Measurements from ENCODE around the gene GDF15. TPM values are rescaled to one million over a fixed set of nuclear protein-coding genes. Genes with fewer than 3 reads are reported as not detected.
A peak's percentile ranks its signal among the peaks of the same experiment; 100 is the strongest.

GDF15 gene
- total and polyA plus RNA-seq, 4 donors = 0.42 to 11.6 (median 7.2) TPM

DNA sequence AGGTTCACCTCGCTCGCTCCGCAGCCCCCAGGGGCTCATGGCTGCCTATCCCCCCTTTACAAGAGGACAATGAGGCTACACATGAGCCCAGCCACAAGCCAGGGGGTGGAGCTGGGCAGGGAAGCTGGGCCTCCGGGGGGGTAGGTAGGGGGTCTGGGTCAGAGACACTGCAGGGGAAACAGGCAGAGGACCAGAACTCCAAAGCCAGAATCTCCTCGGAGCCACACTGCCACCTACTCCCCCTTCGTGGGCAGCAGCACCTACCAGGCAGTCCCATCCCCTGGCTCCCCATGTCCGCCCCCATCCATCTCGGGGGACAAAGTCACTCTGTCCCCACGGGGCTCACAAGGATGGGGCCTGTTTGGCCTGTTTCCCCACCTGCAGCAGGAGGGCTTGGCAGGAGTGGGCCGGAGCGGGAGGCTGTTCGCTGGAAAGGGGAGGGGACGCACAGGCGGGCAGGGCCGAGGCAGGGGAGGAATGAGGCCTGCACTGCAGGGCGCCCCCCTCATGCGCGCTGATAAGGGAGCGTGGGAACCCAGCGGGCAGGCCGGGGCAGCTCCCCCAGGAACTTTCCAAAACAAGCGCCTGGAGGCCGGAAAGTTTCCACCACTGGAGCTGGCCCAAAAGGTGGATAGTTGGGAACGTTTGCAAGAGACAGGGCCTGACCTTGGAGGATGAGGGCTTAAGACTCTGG, 52.5 kb downstream of the GDF15 start:
- Histone ChIP-seq H3K36me3 (ENCODE audit: control insufficient read depth in 4 of 4, insufficient read depth in 3 of 4, low read depth in 1 of 4, low read length in 3 of 4) (peaks cover 0 to 3% (median under 1%) of the 10 kb centered on the region in 4 donors), H3K4me1 (ENCODE audit: control insufficient read depth in 4 of 4, insufficient read depth in 4 of 4, low read length in 3 of 4) (peaks cover 3 to 26% (median 9%) of the 10 kb centered on the region in 4 donors), H3K9ac (ENCODE audit: low read depth in 1 of 2, low read length in 2 of 2) (no peak overlapping the region), H3K27me3 (ENCODE audit: control insufficient read depth in 4 of 4, insufficient read depth in 4 of 4, low read length in 3 of 4) (no peaks in the 10 kb centered on the region), H3K9me3 (ENCODE audit: control insufficient read depth in 4 of 4, low read length in 3 of 4) (no peaks in the 10 kb centered on the region), H3K27ac (ENCODE audit: low read depth in 1 of 2, low read length in 2 of 2) (peak overlapping the region; percentile 1 to 29), H3K4me3 (ENCODE audit: low read depth in 1 of 3, low read length in 3 of 3) (peak overlapping the region in 1 of 3 donors; percentile 48)
- TF ChIP-seq, protein P1, sequence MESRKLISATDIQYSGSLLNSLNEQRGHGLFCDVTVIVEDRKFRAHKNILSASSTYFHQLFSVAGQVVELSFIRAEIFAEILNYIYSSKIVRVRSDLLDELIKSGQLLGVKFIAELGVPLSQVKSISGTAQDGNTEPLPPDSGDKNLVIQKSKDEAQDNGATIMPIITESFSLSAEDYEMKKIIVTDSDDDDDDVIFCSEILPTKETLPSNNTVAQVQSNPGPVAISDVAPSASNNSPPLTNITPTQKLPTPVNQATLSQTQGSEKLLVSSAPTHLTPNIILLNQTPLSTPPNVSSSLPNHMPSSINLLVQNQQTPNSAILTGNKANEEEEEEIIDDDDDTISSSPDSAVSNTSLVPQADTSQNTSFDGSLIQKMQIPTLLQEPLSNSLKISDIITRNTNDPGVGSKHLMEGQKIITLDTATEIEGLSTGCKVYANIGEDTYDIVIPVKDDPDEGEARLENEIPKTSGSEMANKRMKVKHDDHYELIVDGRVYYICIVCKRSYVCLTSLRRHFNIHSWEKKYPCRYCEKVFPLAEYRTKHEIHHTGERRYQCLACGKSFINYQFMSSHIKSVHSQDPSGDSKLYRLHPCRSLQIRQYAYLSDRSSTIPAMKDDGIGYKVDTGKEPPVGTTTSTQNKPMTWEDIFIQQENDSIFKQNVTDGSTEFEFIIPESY (IDR thresholded peaks at IDR 0.05) = no peak
- TF ChIP-seq NR2F2 (IDR thresholded peaks at IDR 0.05) (peak; percentile 74), FOXA1 (IDR thresholded peaks at IDR 0.05) (no peak), MAX (IDR thresholded peaks at IDR 0.05) (no peak)
- WGBS = 45% methylated on average over 24 of the region's 24 CpGs
- DNase-seq (ENCODE audit: low spot score) = no peak

Small RNA genes within 50 kb of the gene (small RNA-seq; reads per million reads assigned to genes)
- not detected for gene MIR3189

Other genes starting within 250 kb of the GDF15 start
- 10 to 100 TPM in 1 of 2 donors, 1 to 10 TPM in 1; 9.1 to 37.8 TPM for gene PIK3R2, start 233.0 kb upstream of the GDF15 start, total RNA-seq
- 1 to 10 TPM; 1.5 to 6.2 TPM for gene PIK3R2, start 233.0 kb upstream of the GDF15 start, polyA plus RNA-seq
- gene IFI30, start 212.3 kb upstream of the GDF15 start, total RNA-seq = 100 to 1,000 TPM in 1 of 2 donors, 10 to 100 TPM in 1; 60.2 to 129 TPM
- gene IFI30, start 212.3 kb upstream of the GDF15 start, polyA plus RNA-seq = 100 to 1,000 TPM in 1 of 2 donors, 10 to 100 TPM in 1; 89.0 to 130 TPM
- 10 to 100 TPM in 1 of 2 donors, 1 to 10 TPM in 1; 3.6 to 12.1 TPM for gene MPV17L2, start 192.9 kb upstream of the GDF15 start, total RNA-seq
- gene MPV17L2, start 192.9 kb upstream of the GDF15 start, polyA plus RNA-seq = 10 to 100 TPM; 16.1 to 28.0 TPM
- under 1 TPM; 0.33 to 0.84 TPM for gene RAB3A, start 182.1 kb upstream of the GDF15 start, total RNA-seq
- gene RAB3A, start 182.1 kb upstream of the GDF15 start, polyA plus RNA-seq = 1 to 10 TPM in 1 of 2 donors, under 1 TPM in 1; 0.74 to 1.7 TPM
- gene PDE4C, start 159.7 kb upstream of the GDF15 start, total RNA-seq = under 1 TPM; 0.51 to 0.75 TPM
- gene PDE4C, start 159.7 kb upstream of the GDF15 start, polyA plus RNA-seq = under 1 TPM in 1 of 2 donors, not detected in 1; 0.23 TPM
- gene IQCN, start 111.7 kb upstream of the GDF15 start, total RNA-seq = 1 to 10 TPM in 1 of 2 donors, under 1 TPM in 1; 0.19 to 2.4 TPM
- under 1 TPM; 0.43 to 0.64 TPM for gene IQCN, start 111.7 kb upstream of the GDF15 start, polyA plus RNA-seq
- 100 to 1,000 TPM in 1 of 2 donors, 10 to 100 TPM in 1; 36.9 to 103 TPM for gene JUND, start 104.5 kb upstream of the GDF15 start, total RNA-seq
- 10 to 100 TPM; 12.8 to 46.7 TPM for gene JUND, start 104.5 kb upstream of the GDF15 start, polyA plus RNA-seq
- 100 to 1,000 TPM in 1 of 2 donors, 10 to 100 TPM in 1; 42.4 to 100 TPM for gene LSM4, start 63.1 kb upstream of the GDF15 start, total RNA-seq
- gene LSM4, start 63.1 kb upstream of the GDF15 start, polyA plus RNA-seq = 10 to 100 TPM; 68.4 to 81.9 TPM
- gene PGPEP1, start 45.6 kb upstream of the GDF15 start, total RNA-seq = 10 to 100 TPM; 21.5 to 48.3 TPM
- 10 to 100 TPM; 15.8 to 30.8 TPM for gene PGPEP1, start 45.6 kb upstream of the GDF15 start, polyA plus RNA-seq
- 10 to 100 TPM in 1 of 2 donors, 1 to 10 TPM in 1; 7.9 to 13.4 TPM for gene LRRC25, start 11.5 kb downstream of the GDF15 start, total RNA-seq
- 1 to 10 TPM; 2.3 to 5.8 TPM for gene LRRC25, start 11.5 kb downstream of the GDF15 start, polyA plus RNA-seq
- gene SSBP4, start 33.2 kb downstream of the GDF15 start, total RNA-seq = 10 to 100 TPM in 1 of 2 donors, 1 to 10 TPM in 1; 6.4 to 19.0 TPM
- 10 to 100 TPM in 1 of 2 donors, 1 to 10 TPM in 1; 4.0 to 16.6 TPM for gene SSBP4, start 33.2 kb downstream of the GDF15 start, polyA plus RNA-seq
- 10 to 100 TPM in 1 of 2 donors, 1 to 10 TPM in 1; 8.0 to 41.9 TPM for gene ISYNA1, start 52.0 kb downstream of the GDF15 start, total RNA-seq
- gene ISYNA1, start 52.0 kb downstream of the GDF15 start, polyA plus RNA-seq = 10 to 100 TPM in 1 of 2 donors, 1 to 10 TPM in 1; 4.7 to 12.1 TPM
- gene ELL, start 135.9 kb downstream of the GDF15 start, total RNA-seq = 10 to 100 TPM in 1 of 2 donors, 1 to 10 TPM in 1; 7.6 to 10.5 TPM
- gene ELL, start 135.9 kb downstream of the GDF15 start, polyA plus RNA-seq = 1 to 10 TPM; 4.5 to 5.6 TPM
- gene FKBP8, start 157.4 kb downstream of the GDF15 start, total RNA-seq = 100 to 1,000 TPM in 1 of 2 donors, 10 to 100 TPM in 1; 75.8 to 225 TPM
- 100 to 1,000 TPM in 1 of 2 donors, 10 to 100 TPM in 1; 59.1 to 126 TPM for gene FKBP8, start 157.4 kb downstream of the GDF15 start, polyA plus RNA-seq
- 10 to 100 TPM; 31.8 to 47.0 TPM for gene KXD1, start 171.7 kb downstream of the GDF15 start, total RNA-seq
- gene KXD1, start 171.7 kb downstream of the GDF15 start, polyA plus RNA-seq = 10 to 100 TPM; 39.9 to 53.6 TPM
- 100 to 1,000 TPM; 324 to 585 TPM for gene UBA52, start 185.7 kb downstream of the GDF15 start, total RNA-seq
- gene UBA52, start 185.7 kb downstream of the GDF15 start, polyA plus RNA-seq = 100 to 1,000 TPM; 382 to 647 TPM
- 10 to 100 TPM; 25.9 to 44.0 TPM for gene REX1BD, start 202.6 kb downstream of the GDF15 start, total RNA-seq
- 10 to 100 TPM; 58.7 to 71.9 TPM for gene REX1BD, start 202.6 kb downstream of the GDF15 start, polyA plus RNA-seq
- 1 to 10 TPM in 1 of 2 donors, not detected in 1; 1.6 TPM for gene CRLF1, start 220.6 kb downstream of the GDF15 start, total RNA-seq
- 1 to 10 TPM in 1 of 2 donors, under 1 TPM in 1; 0.49 to 1.9 TPM for gene CRLF1, start 220.6 kb downstream of the GDF15 start, polyA plus RNA-seq
- gene TMEM59L, start 226.7 kb downstream of the GDF15 start, total RNA-seq = under 1 TPM in 1 of 2 donors, not detected in 1; 0.08 TPM
- under 1 TPM; 0.08 to 0.15 TPM for gene TMEM59L, start 226.7 kb downstream of the GDF15 start, polyA plus RNA-seq